HG03039 (cell line): ENCODE data around the gene RAB40A.
"Not testable (repeated sequence)": the region's sequence is repeated elsewhere in the genome, so short reads cannot be mapped to it uniquely, and the experiment has no call there.

Experiments
- ATAC-seq: cut with Tn5 transposase; IDR thresholded peaks from one replicate; pipeline ENCODE4 v1.9.1; 2021; ENCODE audit warnings: mild to moderate bottlenecking, moderate library complexity; ENCODE audit not compliant: unreplicated experiment

The RAB40A gene

DNA sequence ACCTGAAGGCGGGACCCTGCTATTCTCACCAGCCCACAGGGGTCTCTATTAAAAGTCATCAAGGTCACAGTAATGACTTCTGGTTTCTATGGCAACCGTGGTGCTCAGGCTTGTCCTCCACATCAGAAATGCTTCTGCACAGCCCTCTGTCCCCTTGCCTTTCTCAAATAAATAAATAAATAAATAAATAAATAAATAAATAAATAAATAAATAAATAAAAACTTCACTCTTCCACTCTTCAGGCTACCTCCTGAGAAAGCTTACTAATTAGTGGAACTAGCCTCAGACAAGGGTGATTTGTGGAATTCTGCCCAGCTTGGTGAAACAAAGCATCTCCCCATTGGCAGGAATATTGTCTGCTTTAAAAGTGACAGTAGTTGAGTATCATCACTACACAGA is 5.5 kb upstream of the RAB40A start:
- ATAC-seq: no peak

DNA sequence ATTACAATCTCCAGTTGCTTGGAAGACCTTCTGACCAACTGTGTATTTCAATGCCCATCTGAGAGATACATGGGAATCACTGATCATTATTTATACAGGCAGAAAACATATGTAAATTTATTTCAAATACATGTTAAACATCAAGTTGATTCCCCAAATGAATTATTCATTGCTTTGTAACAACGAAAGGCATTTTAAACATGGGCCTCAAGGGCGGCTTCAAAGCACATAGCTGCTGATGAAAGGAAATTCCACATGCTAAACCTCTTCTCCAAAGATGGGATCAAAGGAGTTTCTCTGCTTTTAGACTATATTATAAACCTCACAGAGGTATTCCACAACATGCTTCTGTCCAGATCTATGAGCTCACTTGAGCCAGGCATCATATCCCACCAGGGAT is 4.3 kb upstream of the RAB40A start:
- no peak for ATAC-seq

GRCh38 chrX:103520386-103520785 is 1.1 kb upstream of the RAB40A start:
- no peak for ATAC-seq

DNA sequence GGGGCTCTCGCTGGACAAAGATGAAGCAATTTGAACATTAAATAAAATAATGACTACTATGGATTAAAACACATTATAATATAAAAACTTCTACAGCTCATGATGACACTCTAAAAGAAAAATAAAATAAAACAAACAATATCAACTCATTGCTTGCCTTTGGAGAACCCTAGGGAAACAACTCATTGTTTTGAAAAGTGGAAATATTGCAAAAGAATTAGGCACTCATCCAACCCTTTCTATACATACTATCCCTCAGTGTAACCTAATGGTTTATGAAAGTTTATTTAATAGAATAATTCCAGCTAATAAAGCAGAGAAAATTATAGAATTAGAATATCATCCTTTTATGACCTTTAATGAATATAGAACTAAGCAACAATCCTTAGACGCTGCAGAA is 718 bp downstream of the RAB40A start:
- no peak for ATAC-seq

- ATAC-seq: no peak
Measured at GRCh38 chrX:103517246-103517645, 2.0 kb downstream of the RAB40A start.

DNA sequence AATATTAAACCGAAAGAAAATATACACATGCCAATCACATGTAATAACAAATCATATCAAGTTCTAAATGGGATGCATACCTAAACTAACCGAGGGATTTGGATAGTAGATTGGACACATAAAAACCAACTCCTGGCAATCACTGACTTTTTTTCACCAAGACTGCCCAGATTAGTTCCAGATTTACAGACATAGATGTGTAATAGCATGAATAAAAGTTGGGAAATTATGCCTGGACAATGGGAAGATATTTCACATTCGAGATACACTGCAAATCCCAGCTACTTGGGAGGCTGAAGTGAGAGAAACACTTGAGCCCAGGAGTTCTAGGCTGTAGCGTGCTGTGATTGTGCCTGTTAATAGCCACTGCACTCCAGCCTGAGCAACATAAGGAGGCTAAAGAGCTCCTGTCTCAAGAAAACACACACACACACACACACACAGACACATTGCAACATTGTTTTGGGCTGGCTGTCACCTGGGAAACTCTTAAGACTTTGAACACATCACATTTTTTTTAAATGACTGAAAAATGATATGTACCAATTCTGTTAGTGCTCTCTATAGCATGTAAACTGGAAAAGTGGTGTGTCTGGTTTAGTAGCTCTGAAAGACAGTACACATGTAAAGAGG is 5.7 kb downstream of the RAB40A start:
- ATAC-seq: no peak

GRCh38 chrX:103513067-103513466 is 6.2 kb downstream of the RAB40A start:
- no peak for ATAC-seq

DNA sequence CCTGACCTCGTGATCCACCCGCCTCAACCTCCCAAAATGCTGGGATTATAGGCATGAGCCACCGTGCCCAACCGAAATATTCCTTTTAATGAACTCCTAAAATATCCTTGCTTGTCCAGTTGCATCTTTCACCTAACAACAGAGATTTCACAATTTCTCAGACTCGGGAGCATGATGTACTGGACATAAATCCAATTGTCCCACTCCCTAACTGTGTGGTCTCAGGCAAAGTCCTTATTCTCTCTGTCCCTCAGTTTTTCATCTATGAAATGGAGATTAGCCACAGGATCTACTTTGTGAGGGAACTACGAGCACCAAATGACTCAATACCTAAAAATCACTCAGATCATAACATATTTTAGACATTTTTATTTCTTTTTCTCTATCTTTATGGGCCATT is 9.3 kb downstream of the RAB40A start:
- no peak for ATAC-seq

- no peak for ATAC-seq
Measured at GRCh38 chrX:103503853-103504207, 15.5 kb downstream of the RAB40A start.

- no peak for ATAC-seq
Measured at GRCh38 chrX:103503163-103503852, 16.0 kb downstream of the RAB40A start.

- ATAC-seq: no peak
Measured at GRCh38 chrX:103498786-103499185, 20.5 kb downstream of the RAB40A start.

DNA sequence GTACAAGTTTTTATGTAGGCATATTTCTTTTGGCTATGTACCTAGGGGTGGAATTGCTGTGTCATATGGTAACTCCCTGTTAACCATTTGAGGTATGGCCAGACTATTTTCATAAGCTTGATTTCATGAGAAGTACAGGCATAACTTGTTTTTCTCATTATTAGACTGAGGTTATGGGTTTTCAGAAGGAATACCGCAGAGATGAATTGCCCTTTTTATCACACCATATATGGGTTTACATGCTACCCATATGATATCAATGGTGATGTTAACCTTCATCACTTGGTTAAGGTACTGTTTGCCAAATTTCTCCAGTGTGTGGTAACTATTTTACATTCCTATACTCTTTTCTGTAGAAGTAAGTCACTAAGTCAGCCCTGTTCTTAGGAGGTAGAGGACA is 23.5 kb downstream of the RAB40A start:
- ATAC-seq: no peak

DNA sequence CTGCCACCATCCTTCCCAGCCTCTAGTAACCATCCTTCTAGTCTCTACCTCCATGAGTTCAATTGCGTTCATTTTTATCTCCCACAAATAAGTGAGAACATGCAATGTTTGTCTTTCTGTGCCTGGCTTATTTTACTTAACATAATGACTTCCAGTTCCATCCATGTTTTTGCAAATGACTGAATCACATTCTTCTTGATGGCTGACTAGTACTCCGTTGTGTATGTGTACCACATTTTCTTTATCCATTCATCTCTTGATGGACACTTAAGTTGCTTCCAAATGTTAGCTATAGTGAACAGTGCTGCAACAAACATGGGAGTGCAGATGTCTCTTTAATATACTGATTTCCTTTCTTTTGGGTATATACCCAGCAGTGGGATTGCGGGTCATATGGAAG is 25.7 kb downstream of the RAB40A start:
- ATAC-seq: not testable (repeated sequence)

GRCh38 chrX:103489733-103490132 is 29.6 kb downstream of the RAB40A start:
- not testable (repeated sequence) for ATAC-seq

DNA sequence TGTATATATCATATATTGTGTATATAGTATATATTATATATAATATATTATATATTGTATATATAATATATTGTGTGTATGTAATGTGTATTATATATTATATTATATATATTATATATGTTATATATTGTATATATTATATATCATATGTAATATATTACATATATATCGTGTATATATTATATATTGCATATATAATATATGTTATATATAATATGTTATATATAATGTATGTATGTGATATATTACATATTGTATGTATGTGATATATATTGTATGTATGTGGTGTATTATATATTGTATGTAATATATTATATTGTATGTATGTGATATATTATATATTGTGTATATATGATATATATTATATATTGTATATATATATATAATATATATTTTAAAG is 30.5 kb downstream of the RAB40A start:
- ATAC-seq: no peak

DNA sequence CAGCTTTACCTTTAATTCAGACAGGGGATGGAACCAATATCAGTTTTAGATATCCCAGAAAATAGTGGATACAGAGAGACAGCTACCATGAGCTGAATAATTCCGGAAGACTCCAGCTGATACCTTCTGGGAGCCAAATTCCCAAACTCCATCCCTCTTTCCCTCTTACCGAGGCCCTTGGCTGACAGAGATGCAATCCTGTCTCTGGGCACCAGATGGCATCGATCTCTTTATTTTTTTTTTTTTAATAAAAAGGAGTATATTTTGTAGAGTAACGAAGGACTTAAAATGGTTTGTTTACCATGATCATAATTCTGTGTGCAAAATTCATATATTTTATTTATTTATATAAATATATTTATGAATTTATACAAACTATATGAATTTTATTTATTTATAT is 31.0 kb downstream of the RAB40A start:
- ATAC-seq: no peak

DNA sequence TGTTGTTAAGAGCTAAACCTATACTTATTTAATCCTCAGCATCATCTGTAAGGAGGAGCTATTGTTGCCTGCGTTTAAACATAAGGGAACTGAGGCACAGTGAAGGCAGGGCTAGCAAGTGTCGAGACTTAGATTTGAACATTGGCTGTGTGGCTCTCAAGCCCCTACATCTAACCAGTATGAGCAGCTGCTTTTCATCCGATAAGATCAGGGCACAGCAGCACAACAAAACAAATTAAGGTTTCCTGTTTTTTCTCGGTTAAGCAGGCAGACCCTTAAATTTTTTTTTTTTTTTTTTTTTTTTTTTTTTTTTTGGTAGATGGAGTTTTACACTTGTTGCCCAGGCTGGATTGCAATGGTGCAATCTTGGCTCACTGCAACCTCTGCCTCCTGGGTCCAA is 35.6 kb downstream of the RAB40A start:
- ATAC-seq: no peak

DNA sequence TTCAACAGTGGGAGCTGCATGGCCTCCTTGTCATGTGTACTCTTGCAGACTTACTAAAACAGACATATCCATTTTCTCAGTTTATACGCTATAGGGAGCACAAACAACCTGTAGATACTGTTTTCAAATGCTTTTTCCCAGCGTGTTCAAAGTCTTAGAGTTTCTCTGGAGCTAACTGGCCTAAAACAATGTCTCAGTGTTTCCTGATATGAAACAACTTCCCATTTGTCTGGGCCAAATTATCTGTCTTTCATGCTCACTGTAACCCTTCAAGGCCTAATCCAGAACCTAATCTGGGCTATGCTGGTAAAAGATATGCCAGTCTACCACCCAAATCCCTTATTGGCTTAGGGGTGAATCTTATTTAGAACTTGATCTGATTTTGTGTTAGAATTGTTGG is 38.8 kb downstream of the RAB40A start:
- no peak for ATAC-seq

- ATAC-seq: no peak
Measured at GRCh38 chrX:103477496-103477895, 41.8 kb downstream of the RAB40A start.

DNA sequence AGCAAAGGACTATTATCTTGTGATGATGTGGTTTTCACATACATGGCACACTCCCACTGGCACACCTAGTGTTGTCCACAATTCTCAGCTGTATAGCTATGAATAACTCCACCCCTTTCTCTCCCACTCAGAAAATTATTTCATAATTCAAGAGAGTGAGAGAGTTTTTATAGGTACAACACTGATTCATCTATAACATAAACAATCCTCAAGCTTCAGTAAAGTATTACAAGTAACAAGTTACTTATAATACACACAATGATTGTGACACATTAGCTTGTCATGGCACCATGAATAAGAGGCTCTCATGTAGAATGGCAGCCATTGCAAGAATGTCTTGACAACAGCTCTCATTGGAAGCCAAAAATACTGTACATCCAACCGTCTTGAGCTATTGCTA is 43.9 kb downstream of the RAB40A start:
- no peak for ATAC-seq

DNA sequence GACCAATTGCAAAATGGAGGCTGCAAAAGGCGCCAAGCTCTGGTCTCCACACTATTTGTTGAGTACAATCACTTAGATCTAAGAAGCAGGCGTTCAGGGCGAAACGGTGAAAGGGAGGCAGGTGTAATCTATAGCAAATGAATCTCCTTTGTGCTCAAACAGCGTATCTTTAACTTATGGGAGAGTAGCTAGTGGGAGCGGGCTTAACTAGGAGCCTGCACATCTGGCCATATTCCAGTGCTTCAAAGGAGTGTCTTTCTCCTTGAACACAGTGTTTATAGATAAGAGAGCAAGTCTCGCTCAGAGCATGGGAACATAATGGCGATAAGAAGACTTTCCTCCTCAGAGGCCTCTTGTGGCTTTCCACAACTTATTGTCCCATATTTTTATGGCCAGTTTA is 49.3 kb downstream of the RAB40A start:
- ATAC-seq: not testable (repeated sequence)

DNA sequence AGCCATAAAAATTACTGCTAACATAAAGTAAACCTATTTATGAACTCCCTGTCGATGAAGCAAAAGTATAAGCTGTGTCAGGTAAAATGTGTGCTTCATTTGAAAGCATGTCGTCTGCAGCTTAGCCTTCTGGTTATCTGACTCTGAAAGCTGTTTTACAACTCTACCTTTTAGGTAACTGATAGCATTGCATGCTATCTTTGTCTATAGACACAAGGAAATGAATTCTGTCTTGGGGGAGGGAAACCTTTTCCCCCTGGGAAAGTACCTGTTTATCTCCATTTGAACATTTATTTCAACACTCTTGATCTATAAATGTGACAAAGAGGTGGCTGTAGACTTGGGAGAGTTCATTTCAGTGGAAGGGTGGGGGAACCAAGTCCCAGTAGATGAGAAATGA is 51.4 kb downstream of the RAB40A start:
- no peak for ATAC-seq

DNA sequence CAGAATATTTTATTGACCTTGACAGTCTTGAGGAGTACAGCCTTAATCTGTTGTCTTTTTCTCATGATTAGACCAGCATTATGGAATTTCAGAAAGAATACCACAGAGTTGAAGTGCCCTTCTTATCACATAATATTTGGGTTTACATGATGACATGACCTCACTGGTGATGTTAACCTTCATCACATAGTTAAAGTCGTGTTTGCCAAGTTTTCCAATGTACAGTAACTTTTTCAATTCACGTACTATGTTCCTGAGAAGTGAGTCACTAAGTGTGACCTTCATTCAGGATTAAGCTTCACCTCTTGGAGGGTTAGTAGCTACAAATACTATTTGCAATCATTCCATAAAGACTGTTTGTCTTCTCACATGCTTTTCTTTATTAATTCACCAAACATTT is 52.1 kb downstream of the RAB40A start:
- ATAC-seq: no peak
